ENCODE measurements around the gene SLC5A11. TPM values are rescaled to one million over a fixed set of nuclear protein-coding genes. Genes with fewer than 3 reads are reported as not detected.

The SLC5A11 gene
- total RNA-seq, 1 experiment from 2014 or later: 0.47 TPM

DNA sequence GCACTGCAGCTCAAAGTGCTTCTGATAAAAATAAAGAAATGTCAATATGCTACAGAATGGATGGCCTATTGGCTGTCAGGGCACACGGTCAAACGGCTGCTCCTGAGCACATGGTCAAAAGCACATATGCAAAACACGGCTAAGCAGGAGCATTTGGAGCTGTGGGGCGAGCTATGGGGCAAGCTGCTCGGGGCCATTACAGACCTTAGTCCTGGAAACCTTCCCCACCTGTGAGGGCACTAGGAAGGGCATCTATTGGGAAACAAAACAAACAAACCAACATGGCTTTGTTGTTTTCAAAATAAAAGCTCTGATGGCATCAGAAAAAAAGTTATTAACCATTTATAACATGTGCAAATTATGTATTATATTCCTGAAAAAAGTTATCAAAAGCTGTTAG lies 83.6 kb downstream of the SLC5A11 start (continued):
- TF ChIP-seq, protein P1, sequence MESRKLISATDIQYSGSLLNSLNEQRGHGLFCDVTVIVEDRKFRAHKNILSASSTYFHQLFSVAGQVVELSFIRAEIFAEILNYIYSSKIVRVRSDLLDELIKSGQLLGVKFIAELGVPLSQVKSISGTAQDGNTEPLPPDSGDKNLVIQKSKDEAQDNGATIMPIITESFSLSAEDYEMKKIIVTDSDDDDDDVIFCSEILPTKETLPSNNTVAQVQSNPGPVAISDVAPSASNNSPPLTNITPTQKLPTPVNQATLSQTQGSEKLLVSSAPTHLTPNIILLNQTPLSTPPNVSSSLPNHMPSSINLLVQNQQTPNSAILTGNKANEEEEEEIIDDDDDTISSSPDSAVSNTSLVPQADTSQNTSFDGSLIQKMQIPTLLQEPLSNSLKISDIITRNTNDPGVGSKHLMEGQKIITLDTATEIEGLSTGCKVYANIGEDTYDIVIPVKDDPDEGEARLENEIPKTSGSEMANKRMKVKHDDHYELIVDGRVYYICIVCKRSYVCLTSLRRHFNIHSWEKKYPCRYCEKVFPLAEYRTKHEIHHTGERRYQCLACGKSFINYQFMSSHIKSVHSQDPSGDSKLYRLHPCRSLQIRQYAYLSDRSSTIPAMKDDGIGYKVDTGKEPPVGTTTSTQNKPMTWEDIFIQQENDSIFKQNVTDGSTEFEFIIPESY (IDR thresholded peaks at IDR 0.05; ENCODE audit: extremely low read depth, insufficient replicate concordance, low read length): no peak
- TF ChIP-seq, protein P2, sequence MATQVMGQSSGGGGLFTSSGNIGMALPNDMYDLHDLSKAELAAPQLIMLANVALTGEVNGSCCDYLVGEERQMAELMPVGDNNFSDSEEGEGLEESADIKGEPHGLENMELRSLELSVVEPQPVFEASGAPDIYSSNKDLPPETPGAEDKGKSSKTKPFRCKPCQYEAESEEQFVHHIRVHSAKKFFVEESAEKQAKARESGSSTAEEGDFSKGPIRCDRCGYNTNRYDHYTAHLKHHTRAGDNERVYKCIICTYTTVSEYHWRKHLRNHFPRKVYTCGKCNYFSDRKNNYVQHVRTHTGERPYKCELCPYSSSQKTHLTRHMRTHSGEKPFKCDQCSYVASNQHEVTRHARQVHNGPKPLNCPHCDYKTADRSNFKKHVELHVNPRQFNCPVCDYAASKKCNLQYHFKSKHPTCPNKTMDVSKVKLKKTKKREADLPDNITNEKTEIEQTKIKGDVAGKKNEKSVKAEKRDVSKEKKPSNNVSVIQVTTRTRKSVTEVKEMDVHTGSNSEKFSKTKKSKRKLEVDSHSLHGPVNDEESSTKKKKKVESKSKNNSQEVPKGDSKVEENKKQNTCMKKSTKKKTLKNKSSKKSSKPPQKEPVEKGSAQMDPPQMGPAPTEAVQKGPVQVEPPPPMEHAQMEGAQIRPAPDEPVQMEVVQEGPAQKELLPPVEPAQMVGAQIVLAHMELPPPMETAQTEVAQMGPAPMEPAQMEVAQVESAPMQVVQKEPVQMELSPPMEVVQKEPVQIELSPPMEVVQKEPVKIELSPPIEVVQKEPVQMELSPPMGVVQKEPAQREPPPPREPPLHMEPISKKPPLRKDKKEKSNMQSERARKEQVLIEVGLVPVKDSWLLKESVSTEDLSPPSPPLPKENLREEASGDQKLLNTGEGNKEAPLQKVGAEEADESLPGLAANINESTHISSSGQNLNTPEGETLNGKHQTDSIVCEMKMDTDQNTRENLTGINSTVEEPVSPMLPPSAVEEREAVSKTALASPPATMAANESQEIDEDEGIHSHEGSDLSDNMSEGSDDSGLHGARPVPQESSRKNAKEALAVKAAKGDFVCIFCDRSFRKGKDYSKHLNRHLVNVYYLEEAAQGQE (IDR thresholded peaks at IDR 0.05; ENCODE audit: low read depth): no peak
- TF ChIP-seq SIN3A (IDR thresholded peaks at IDR 0.05; ENCODE audit: low read depth): no peak

DNA sequence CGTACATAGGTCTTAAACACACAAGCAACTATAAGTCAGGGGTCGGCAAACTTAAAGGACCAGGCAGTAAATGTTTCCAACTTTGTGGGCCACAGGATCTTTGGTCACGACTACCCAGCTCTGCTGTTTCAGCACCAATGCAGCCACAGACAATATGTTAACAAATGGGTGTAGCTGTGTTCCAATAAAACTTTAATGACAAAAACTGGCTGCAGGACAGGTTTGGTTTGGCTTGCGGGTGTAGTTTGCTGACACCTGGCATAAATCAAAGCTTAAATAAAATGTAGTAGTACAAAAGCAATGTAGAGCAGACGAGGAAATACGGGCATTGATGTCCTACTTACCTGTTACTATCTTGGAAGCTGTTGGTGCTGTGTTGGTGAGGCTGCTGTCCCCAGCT lies 84.7 kb downstream of the SLC5A11 start:
- H3K36me3 ChIP-seq (ENCODE audit: control insufficient read depth in 1 of 2, insufficient read depth in 2 of 2, low read length in 2 of 2): peaks cover 7 to 10% of the 10 kb centered on the region in 2 experiments; a peak in 3 of 4 replicates
- ChIA-PET POLR2A (no interaction called here), CTCF (interaction anchor here (2.4 kb wide), 1 partner anchor 24 kb away, joined by 6 read pairs; no protein-coding TSS in a partner anchor), RAD21 (ENCODE audit: low non-redundant PET in 1 of 2, low total read pairs in 2 of 2, uncharacterized antibody in 2 of 2, unreplicated experiment in 2 of 2) (no interaction called here)
- H3K79me2 ChIP-seq (ENCODE audit: insufficient read depth, low read length): no peaks in the 10 kb centered on the region
- no peak overlapping the region for H3K27ac ChIP-seq (ENCODE audit: low read depth, low read length)
- no peak for TF ChIP-seq EGR1 (IDR thresholded peaks at IDR 0.05; ENCODE audit: low read depth)
- TF ChIP-seq, protein P3, sequence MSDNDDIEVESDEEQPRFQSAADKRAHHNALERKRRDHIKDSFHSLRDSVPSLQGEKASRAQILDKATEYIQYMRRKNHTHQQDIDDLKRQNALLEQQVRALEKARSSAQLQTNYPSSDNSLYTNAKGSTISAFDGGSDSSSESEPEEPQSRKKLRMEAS (IDR thresholded peaks at IDR 0.05): no peak
- no peak for TF ChIP-seq EZH2 (IDR thresholded peaks at IDR 0.05)
- TF ChIP-seq, protein P4, sequence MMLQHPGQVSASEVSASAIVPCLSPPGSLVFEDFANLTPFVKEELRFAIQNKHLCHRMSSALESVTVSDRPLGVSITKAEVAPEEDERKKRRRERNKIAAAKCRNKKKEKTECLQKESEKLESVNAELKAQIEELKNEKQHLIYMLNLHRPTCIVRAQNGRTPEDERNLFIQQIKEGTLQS (IDR thresholded peaks at IDR 0.05): no peak
- TF ChIP-seq EZH2phosphoT487 (IDR thresholded peaks at IDR 0.05; ENCODE audit: borderline replicate concordance): no peak
- no peak for TF ChIP-seq YY1 (IDR thresholded peaks at IDR 0.05; ENCODE audit: extremely low read depth, insufficient replicate concordance, low read depth, low read length)
- TF ChIP-seq POLR2A (IDR thresholded peaks at IDR 0.05; ENCODE audit: borderline replicate concordance, extremely low read depth, insufficient read depth, insufficient read length): no peak
- TF ChIP-seq POLR2AphosphoS5 (IDR thresholded peaks at IDR 0.05; ENCODE audit: low read depth, low read length): no peak
- TF ChIP-seq JUND (IDR thresholded peaks at IDR 0.05): no peak
- TF ChIP-seq SRF (IDR thresholded peaks at IDR 0.05; ENCODE audit: low read depth): no peak
- no peak for TF ChIP-seq RAD21 (IDR thresholded peaks at IDR 0.05; ENCODE audit: low read depth)
- no peak for TF ChIP-seq CEBPB (IDR thresholded peaks at IDR 0.05; ENCODE audit: low read depth)
- no peak overlapping the region for H3K4me3 ChIP-seq (replicated peaks in 1 of 2; ENCODE audit: low read depth in 1 of 2, low read length in 2 of 2)
- no peaks in the 10 kb centered on the region for H3K9me2 ChIP-seq (ENCODE audit: insufficient read depth)
- H3K27me3 ChIP-seq (ENCODE audit: insufficient read depth, low read length): no peaks in the 10 kb centered on the region
- H4K20me1 ChIP-seq (ENCODE audit: insufficient read depth): no peaks in the 10 kb centered on the region
- no peak overlapping the region for H3K9ac ChIP-seq (ENCODE audit: low read length)
- intact Hi-C loops (cut with micrococcal nuclease): no loop called here
- H2AFZ ChIP-seq (ENCODE audit: low read depth, low read length, poor library complexity, severe bottlenecking): no peak overlapping the region
- ATAC-seq: no peak
- no peak overlapping the region for H3K4me2 ChIP-seq (ENCODE audit: low read length)
- H3K9me3 ChIP-seq (ENCODE audit: control insufficient read depth in 1 of 2, insufficient read depth in 1 of 2, low read depth in 1 of 2, low read length in 2 of 2): no peaks in the 10 kb centered on the region
- no TSS peak for BruUV-seq (replicated peaks)
- DNase-seq (ENCODE audit: low read depth, low spot score): no peak
- no peaks in the 10 kb centered on the region for H3K4me1 ChIP-seq (ENCODE audit: control insufficient read depth in 1 of 2, insufficient read depth in 2 of 2, low read length in 2 of 2)

Data from HCT116 (cell line).